ENCODE data around the gene ANKRD24. TPM values are rescaled to one million over a fixed set of nuclear protein-coding genes. Genes with fewer than 3 reads are reported as not detected.
A peak's percentile ranks its signal among the peaks of the same experiment; 100 is the strongest.

Gene ANKRD24
- total RNA-seq, 4 donors from 2014 or later: 0.04 to 2.0 (median 0.44) TPM

GRCh38 chr19:4198467-4199126 is 16.1 kb downstream of the ANKRD24 start:
- Histone ChIP-seq H3K27me3 (peaks cover 6 to 71% (median 13%) of the 10 kb centered on the region in 4 donors), H3K9me3 (no peaks in the 10 kb centered on the region), H3K4me3 (peak overlapping the region in 1 of 4 donors; percentile 12), H3K36me3 (no peaks in the 10 kb centered on the region), H3K4me1 (peaks cover 0 to 9% (median 7%) of the 10 kb centered on the region in 3 donors), H3K27ac (no peak overlapping the region)
- TF ChIP-seq POLR2A (IDR thresholded peaks at IDR 0.05): no peak
- WGBS, 2 donors: 14 to 20% methylated on average over 6 to 9 of the region's 28 CpGs
- DNase-seq: no peak
- intact Hi-C loops (cut with DNase I): no loop called here

GRCh38 chr19:4199699-4200293 is 17.3 kb downstream of the ANKRD24 start:
- 70 to 100% methylated on average over 1 to 6 of the region's 33 CpGs for WGBS, 2 donors
- no peak overlapping the region for H3K27ac ChIP-seq
- H3K9me3 ChIP-seq: no peaks in the 10 kb centered on the region
- H3K4me1 ChIP-seq: peaks cover 0 to 15% (median 7%) of the 10 kb centered on the region in 3 donors
- intact Hi-C loops (cut with DNase I): no loop called here
- DNase-seq: no peak
- H3K27me3 ChIP-seq: peaks cover 6 to 59% (median 13%) of the 10 kb centered on the region in 4 donors
- no peak overlapping the region for H3K4me3 ChIP-seq
- TF ChIP-seq CTCF (IDR thresholded peaks at IDR 0.05) (peak in 1 of 6 experiments; percentile 7), POLR2A (IDR thresholded peaks at IDR 0.05) (no peak)
- no peaks in the 10 kb centered on the region for H3K36me3 ChIP-seq

- Histone ChIP-seq H3K36me3 (no peaks in the 10 kb centered on the region), H3K4me1 (peaks cover 0 to 18% (median 7%) of the 10 kb centered on the region in 3 donors), H3K27ac (no peak overlapping the region), H3K4me3 (no peak overlapping the region), H3K27me3 (peaks cover 6 to 46% (median 12%) of the 10 kb centered on the region in 4 donors), H3K9me3 (no peaks in the 10 kb centered on the region)
- 51 to 53% methylated on average over 2 of the region's 2 CpGs for WGBS, 2 donors
- no peak for DNase-seq
- no peak for TF ChIP-seq POLR2A (IDR thresholded peaks at IDR 0.05)
- TF ChIP-seq CTCF (IDR thresholded peaks at IDR 0.05): no peak
- intact Hi-C loops (cut with DNase I): no loop called here
Observed at GRCh38 chr19:4200940-4201542, 18.6 kb downstream of the ANKRD24 start.

- Histone ChIP-seq H3K4me1 (peaks cover 0 to 18% (median 7%) of the 10 kb centered on the region in 3 donors), H3K27ac (no peak overlapping the region), H3K4me3 (no peak overlapping the region), H3K9me3 (no peaks in the 10 kb centered on the region), H3K36me3 (no peaks in the 10 kb centered on the region), H3K27me3 (peaks cover 6 to 38% (median 6%) of the 10 kb centered on the region in 4 donors)
- 67 to 74% methylated on average over 4 of the region's 4 CpGs for WGBS, 2 donors
- no peak for DNase-seq
- TF ChIP-seq CTCF (IDR thresholded peaks at IDR 0.05) (no peak), POLR2A (IDR thresholded peaks at IDR 0.05) (no peak)
- intact Hi-C loops (cut with DNase I): no loop called here
Observed at GRCh38 chr19:4201798-4202197, 19.3 kb downstream of the ANKRD24 start.

- Histone ChIP-seq H3K4me3 (no peak overlapping the region), H3K27ac (no peak overlapping the region), H3K4me1 (peaks cover 0 to 14% (median 0%) of the 10 kb centered on the region in 3 donors), H3K27me3 (peaks cover 0 to 45% (median 0%) of the 10 kb centered on the region in 4 donors), H3K36me3 (no peaks in the 10 kb centered on the region), H3K9me3 (no peaks in the 10 kb centered on the region)
- peak in 1 of 6 experiments; percentile 9 for TF ChIP-seq CTCF (IDR thresholded peaks at IDR 0.05)
- no peak for TF ChIP-seq POLR2A (IDR thresholded peaks at IDR 0.05)
- 75 to 78% methylated on average over 5 to 8 of the region's 10 CpGs for WGBS, 2 donors
- intact Hi-C loops (cut with DNase I): no loop called here
- DNase-seq: no peak
Observed at GRCh38 chr19:4206818-4207484, 24.5 kb downstream of the ANKRD24 start.
